ENCODE results near the gene PIANP.
A peak's percentile ranks its signal among the peaks of the same experiment; 100 is the strongest.

The PIANP gene

GRCh38 chr12:6699989-6700645 is 498 bp downstream of the PIANP start:
- Histone ChIP-seq H3K27ac (ENCODE audit: low read length) (no peak overlapping the region), H3K9ac (ENCODE audit: low read depth, low read length) (peak overlapping the region; percentile 53; the same call in 1 of the 2 replicates), H3K4me1 (ENCODE audit: insufficient read depth, low read length) (no peaks in the 10 kb centered on the region; the same call in 1 of the 2 replicates), H3K4me3 (ENCODE audit: low read length) (peak overlapping the region; percentile 71), H3K9me3 (ENCODE audit: insufficient read depth, low read depth, low read length) (no peaks in the 10 kb centered on the region), H3K27me3 (ENCODE audit: insufficient read depth, low read length) (peaks cover 38% of the 10 kb centered on the region), H3K36me3 (ENCODE audit: insufficient read depth, low read depth, low read length) (peaks cover 5% of the 10 kb centered on the region; the same call in 1 of the 2 replicates)

DNA sequence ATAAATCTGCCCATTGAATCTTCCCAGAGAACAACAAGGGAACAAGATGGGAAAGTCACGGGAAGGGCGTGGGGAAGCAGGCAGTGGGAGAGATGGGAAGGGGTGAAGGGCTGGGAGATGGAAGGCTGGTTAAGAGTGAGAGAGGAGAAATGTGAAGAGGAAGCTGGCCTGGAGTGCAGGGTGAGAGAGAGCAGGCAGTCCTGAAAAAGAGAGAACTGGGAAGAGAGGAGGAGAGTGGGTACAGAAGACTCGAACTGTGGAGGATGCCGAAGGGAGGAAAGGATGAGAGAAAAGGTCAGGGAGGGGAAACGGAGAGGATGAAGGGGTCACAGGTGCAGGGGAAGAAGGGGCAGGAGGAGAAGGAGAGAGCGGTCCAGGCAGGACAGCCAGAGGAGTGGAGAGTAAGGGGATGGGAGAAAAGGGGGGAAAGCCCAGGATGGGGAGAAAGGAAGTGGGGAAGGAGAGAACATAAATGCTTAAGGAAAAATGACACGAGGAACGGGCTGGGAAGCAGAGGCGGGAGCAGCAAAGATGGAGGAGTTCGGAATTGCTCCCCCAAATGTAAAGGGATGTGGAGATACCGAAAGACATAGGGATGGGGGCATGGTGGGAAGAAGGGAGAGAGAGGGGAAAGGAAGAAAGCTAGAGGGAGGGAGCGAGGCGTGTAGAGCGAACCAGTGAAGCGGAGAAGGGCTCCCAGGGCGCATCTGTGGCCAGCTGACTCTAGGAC is 1.2 kb downstream of the PIANP start:
- Histone ChIP-seq H3K27ac (ENCODE audit: low read length) (no peak overlapping the region), H3K4me3 (ENCODE audit: low read length) (peak overlapping the region; percentile 71), H3K4me1 (ENCODE audit: insufficient read depth, low read length) (no peaks in the 10 kb centered on the region; the same call in 1 of the 2 replicates), H3K27me3 (ENCODE audit: insufficient read depth, low read length) (peaks cover 38% of the 10 kb centered on the region), H3K36me3 (ENCODE audit: insufficient read depth, low read depth, low read length) (peaks cover 7% of the 10 kb centered on the region; the same call in 1 of the 2 replicates), H3K9me3 (ENCODE audit: insufficient read depth, low read depth, low read length) (no peaks in the 10 kb centered on the region), H3K9ac (ENCODE audit: low read depth, low read length) (peak overlapping the region; percentile 53; the same call in 1 of the 2 replicates)

GRCh38 chr12:6698352-6699046 is 2.1 kb downstream of the PIANP start:
- Histone ChIP-seq H3K27ac (ENCODE audit: low read length) (no peak overlapping the region), H3K4me1 (ENCODE audit: insufficient read depth, low read length) (no peaks in the 10 kb centered on the region; the same call in 1 of the 2 replicates), H3K36me3 (ENCODE audit: insufficient read depth, low read depth, low read length) (peaks cover 8% of the 10 kb centered on the region; the same call in 1 of the 2 replicates), H3K27me3 (ENCODE audit: insufficient read depth, low read length) (peaks cover 38% of the 10 kb centered on the region), H3K4me3 (ENCODE audit: low read length) (no peak overlapping the region), H3K9ac (ENCODE audit: low read depth, low read length) (no peak overlapping the region), H3K9me3 (ENCODE audit: insufficient read depth, low read depth, low read length) (no peaks in the 10 kb centered on the region)

GRCh38 chr12:6697584-6698351 is 2.8 kb downstream of the PIANP start:
- no peak overlapping the region for H3K4me3 ChIP-seq (ENCODE audit: low read length)
- peaks cover 38% of the 10 kb centered on the region for H3K27me3 ChIP-seq (ENCODE audit: insufficient read depth, low read length)
- no peaks in the 10 kb centered on the region for H3K9me3 ChIP-seq (ENCODE audit: insufficient read depth, low read depth, low read length)
- no peak overlapping the region for H3K27ac ChIP-seq (ENCODE audit: low read length)
- peaks cover 8% of the 10 kb centered on the region; the same call in 1 of the 2 replicates for H3K36me3 ChIP-seq (ENCODE audit: insufficient read depth, low read depth, low read length)
- H3K4me1 ChIP-seq (ENCODE audit: insufficient read depth, low read length), result no peaks in the 10 kb centered on the region; the same call in 1 of the 2 replicates
- H3K9ac ChIP-seq (ENCODE audit: low read depth, low read length), result no peak overlapping the region

GRCh38 chr12:6696690-6697583 is 3.7 kb downstream of the PIANP start:
- H3K27ac ChIP-seq (ENCODE audit: low read length), result no peak overlapping the region
- H3K4me3 ChIP-seq (ENCODE audit: low read length), result no peak overlapping the region
- no peaks in the 10 kb centered on the region; the same call in 1 of the 2 replicates for H3K4me1 ChIP-seq (ENCODE audit: insufficient read depth, low read length)
- H3K9me3 ChIP-seq (ENCODE audit: insufficient read depth, low read depth, low read length), result no peaks in the 10 kb centered on the region
- peaks cover 32% of the 10 kb centered on the region for H3K27me3 ChIP-seq (ENCODE audit: insufficient read depth, low read length)
- H3K9ac ChIP-seq (ENCODE audit: low read depth, low read length), result no peak overlapping the region
- peaks cover 8% of the 10 kb centered on the region; the same call in 1 of the 2 replicates for H3K36me3 ChIP-seq (ENCODE audit: insufficient read depth, low read depth, low read length)

DNA sequence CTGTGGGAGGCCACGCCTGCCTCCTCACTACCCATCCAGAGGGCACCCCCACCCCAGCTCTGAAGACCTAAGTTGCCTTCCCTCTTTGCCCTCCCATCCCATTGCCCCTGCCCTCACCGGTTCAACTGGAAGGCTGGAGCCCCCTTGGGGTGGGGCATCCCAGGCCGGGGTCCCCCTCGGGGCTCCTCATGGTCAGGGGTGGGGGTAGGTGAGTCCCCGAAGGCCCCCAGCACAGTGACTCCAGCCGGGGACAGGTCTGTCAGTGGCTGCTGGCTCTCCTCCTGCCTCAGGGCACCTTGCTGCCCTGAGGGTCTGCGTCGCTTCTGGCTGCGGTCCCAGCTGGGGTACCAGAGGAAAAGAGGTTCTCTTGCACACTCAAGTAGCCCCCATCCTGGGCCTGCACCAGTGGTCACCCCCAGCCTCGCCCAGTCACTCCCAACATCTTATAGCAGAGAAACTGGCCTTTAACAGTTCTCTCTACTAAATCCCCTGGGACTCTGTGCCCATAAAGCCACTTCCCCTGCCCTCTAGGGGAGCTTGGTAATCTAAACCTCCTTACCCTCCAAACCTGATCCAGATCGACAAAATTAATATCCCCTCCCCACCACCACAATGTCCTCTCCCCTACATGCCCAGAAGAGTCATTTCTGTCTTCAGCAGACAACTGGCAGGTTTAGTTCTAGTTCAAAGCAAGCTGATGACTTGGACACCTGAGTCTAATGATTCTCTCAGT is 5.1 kb downstream of the PIANP start:
- no peaks in the 10 kb centered on the region; the same call in 1 of the 2 replicates for H3K4me1 ChIP-seq (ENCODE audit: insufficient read depth, low read length)
- H3K4me3 ChIP-seq (ENCODE audit: low read length), result no peak overlapping the region

GRCh38 chr12:6694701-6695100 is 5.9 kb downstream of the PIANP start:
- Histone ChIP-seq H3K9me3 (ENCODE audit: insufficient read depth, low read depth, low read length) (no peaks in the 10 kb centered on the region), H3K27ac (ENCODE audit: low read length) (no peak overlapping the region), H3K9ac (ENCODE audit: low read depth, low read length) (no peak overlapping the region), H3K27me3 (ENCODE audit: insufficient read depth, low read length) (peaks cover 16% of the 10 kb centered on the region), H3K4me3 (ENCODE audit: low read length) (no peak overlapping the region), H3K4me1 (ENCODE audit: insufficient read depth, low read length) (no peaks in the 10 kb centered on the region; the same call in 1 of the 2 replicates), H3K36me3 (ENCODE audit: insufficient read depth, low read depth, low read length) (peaks cover 8% of the 10 kb centered on the region; the same call in 1 of the 2 replicates)

More for the DNA sequence above, 5.1 kb downstream of the PIANP start:
- Histone ChIP-seq H3K36me3 (ENCODE audit: insufficient read depth, low read depth, low read length) (peaks cover 8% of the 10 kb centered on the region; the same call in 1 of the 2 replicates), H3K9me3 (ENCODE audit: insufficient read depth, low read depth, low read length) (no peaks in the 10 kb centered on the region), H3K27me3 (ENCODE audit: insufficient read depth, low read length) (peaks cover 19% of the 10 kb centered on the region), H3K9ac (ENCODE audit: low read depth, low read length) (no peak overlapping the region), H3K27ac (ENCODE audit: low read length) (no peak overlapping the region)

DNA sequence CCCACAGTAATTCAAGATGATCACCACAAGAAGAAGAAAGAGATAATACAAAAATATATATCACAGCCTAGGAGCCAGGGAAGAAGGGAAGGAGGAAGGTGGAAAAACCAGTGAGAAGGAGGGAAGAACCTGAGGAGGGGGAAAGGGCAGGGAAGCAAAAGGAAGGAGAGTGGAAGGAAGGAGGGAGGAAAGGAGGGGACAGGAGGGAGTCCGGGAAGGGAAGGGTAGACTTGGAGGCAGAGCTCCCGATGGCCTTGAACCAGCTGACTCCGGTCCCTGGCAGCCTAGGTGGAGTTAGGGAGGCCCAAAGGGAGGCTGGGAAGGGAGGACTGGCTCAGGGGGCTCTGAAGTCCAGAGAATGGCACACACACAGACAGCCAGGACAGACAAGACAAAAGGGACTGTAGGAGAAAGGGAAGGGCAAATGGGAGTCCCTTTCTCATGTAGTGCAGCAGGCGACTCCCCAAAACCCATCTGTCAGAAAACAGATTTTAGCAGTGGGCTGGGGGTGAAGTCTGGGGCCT is 6.7 kb downstream of the PIANP start:
- H3K27me3 ChIP-seq (ENCODE audit: insufficient read depth, low read length), result peaks cover 8% of the 10 kb centered on the region
- H3K4me3 ChIP-seq (ENCODE audit: low read length), result no peak overlapping the region
- no peaks in the 10 kb centered on the region for H3K9me3 ChIP-seq (ENCODE audit: insufficient read depth, low read depth, low read length)
- no peak overlapping the region for H3K27ac ChIP-seq (ENCODE audit: low read length)
- no peak overlapping the region for H3K9ac ChIP-seq (ENCODE audit: low read depth, low read length)
- H3K36me3 ChIP-seq (ENCODE audit: insufficient read depth, low read depth, low read length), result peaks cover 8% of the 10 kb centered on the region; the same call in 1 of the 2 replicates
- no peaks in the 10 kb centered on the region; the same call in 1 of the 2 replicates for H3K4me1 ChIP-seq (ENCODE audit: insufficient read depth, low read length)

DNA sequence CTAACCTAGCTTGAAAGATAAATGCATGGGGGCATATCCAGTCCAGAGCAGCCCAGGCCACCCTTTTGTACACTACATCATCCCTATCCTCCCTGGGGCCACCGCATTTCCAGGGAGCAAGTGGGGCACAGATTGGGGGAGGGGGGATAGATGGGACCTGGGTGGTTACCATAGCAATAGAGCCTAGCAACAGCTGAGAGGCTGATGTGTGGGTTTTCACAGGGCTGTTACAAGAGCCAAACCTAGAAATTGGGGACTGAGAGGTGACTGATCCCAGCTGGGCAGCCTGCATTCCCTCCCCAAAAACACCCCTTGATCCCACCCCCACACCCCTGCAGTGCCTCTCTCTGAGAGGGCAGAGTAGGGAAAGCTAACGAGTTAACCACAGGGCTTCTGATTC is 7.7 kb downstream of the PIANP start:
- Histone ChIP-seq H3K4me1 (ENCODE audit: insufficient read depth, low read length) (peaks cover 2% of the 10 kb centered on the region; the same call in 1 of the 2 replicates), H3K9ac (ENCODE audit: low read depth, low read length) (no peak overlapping the region), H3K4me3 (ENCODE audit: low read length) (no peak overlapping the region), H3K27ac (ENCODE audit: low read length) (no peak overlapping the region), H3K27me3 (ENCODE audit: insufficient read depth, low read length) (no peaks in the 10 kb centered on the region), H3K36me3 (ENCODE audit: insufficient read depth, low read depth, low read length) (peaks cover 8% of the 10 kb centered on the region; the same call in 1 of the 2 replicates), H3K9me3 (ENCODE audit: insufficient read depth, low read depth, low read length) (no peaks in the 10 kb centered on the region)

All from iPS-20b (cell line).